ENCODE results near the gene KIFAP3.

The KIFAP3 gene

DNA sequence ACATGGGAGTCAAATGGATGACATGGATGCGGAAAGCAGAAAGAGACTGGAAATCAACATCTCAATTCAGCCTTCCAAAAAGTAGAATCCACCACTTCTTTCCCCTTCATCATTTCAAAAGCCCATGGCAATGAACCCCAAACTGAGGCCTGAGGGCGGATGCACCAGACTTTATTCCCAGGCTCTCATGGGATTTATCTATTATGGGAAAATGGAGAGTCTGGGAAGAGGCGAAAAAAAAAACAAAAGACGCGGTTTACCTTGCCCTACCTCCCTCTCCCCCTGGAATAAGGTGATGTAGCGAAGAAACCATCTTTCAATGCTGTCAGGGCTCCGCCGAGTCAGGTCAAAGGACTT lies 624 bp downstream of the KIFAP3 start:
- H3K9me2 ChIP-seq (replicated peaks; ENCODE audit: control insufficient read depth, low read length): no peaks in the 10 kb centered on the region
- TF ChIP-seq EZH2phosphoT487 (IDR thresholded peaks at IDR 0.05; ENCODE audit: borderline replicate concordance, low read length): no peak
- TF ChIP-seq, protein P1, sequence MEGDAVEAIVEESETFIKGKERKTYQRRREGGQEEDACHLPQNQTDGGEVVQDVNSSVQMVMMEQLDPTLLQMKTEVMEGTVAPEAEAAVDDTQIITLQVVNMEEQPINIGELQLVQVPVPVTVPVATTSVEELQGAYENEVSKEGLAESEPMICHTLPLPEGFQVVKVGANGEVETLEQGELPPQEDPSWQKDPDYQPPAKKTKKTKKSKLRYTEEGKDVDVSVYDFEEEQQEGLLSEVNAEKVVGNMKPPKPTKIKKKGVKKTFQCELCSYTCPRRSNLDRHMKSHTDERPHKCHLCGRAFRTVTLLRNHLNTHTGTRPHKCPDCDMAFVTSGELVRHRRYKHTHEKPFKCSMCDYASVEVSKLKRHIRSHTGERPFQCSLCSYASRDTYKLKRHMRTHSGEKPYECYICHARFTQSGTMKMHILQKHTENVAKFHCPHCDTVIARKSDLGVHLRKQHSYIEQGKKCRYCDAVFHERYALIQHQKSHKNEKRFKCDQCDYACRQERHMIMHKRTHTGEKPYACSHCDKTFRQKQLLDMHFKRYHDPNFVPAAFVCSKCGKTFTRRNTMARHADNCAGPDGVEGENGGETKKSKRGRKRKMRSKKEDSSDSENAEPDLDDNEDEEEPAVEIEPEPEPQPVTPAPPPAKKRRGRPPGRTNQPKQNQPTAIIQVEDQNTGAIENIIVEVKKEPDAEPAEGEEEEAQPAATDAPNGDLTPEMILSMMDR (IDR thresholded peaks at IDR 0.05; ENCODE audit: low read depth, low read length, poor library complexity, severe bottlenecking): no peak
- peaks cover 40% of the 10 kb centered on the region for H3K79me2 ChIP-seq (ENCODE audit: control insufficient read depth, low read length)
- H3K36me3 ChIP-seq (ENCODE audit: control insufficient read depth, low read length): peaks cover 3% of the 10 kb centered on the region; the same call in 1 of the 2 replicates
- no peaks in the 10 kb centered on the region for H3K27me3 ChIP-seq (ENCODE audit: control insufficient read depth, low read length)
- H4K20me1 ChIP-seq (ENCODE audit: control insufficient read depth, insufficient read depth, low read depth, low read length): no peaks in the 10 kb centered on the region
- H3K4me3 ChIP-seq (ENCODE audit: low read length): peak overlapping the region; percentile 99
- peak overlapping the region; percentile 43 for H3K27ac ChIP-seq (ENCODE audit: low read depth, low read length)
- peak overlapping the region; percentile 86 for H3K4me2 ChIP-seq (ENCODE audit: low read length)
- no peaks in the 10 kb centered on the region for H3F3A ChIP-seq (ENCODE audit: control insufficient read depth, insufficient read depth)
- peaks cover 14% of the 10 kb centered on the region for H3K9me3 ChIP-seq (ENCODE audit: control insufficient read depth, insufficient read depth, low read length)
- H3K4me1 ChIP-seq (ENCODE audit: control insufficient read depth, low read length): peaks cover 48% of the 10 kb centered on the region

DNA sequence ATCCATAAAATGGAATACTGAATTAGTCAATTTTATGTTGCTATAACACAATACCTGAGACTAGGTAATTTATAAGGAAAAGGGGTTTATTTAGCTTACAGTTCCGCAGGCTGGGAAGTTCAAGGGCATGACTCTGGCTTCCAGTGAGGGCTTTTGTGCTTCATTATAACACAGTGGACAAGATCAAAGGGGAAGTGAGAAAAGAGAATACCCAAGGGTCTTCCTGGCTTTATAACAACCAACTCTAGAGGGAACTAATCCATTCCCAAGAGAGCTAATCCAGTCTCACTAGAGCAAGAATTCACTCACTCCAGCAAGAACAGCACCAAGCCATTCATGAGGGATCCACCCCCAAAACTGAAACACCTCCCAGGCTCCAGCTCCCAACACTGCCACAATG lies 3.1 kb downstream of the KIFAP3 start:
- Histone ChIP-seq H3K4me1 (ENCODE audit: control insufficient read depth, low read length) (peaks cover 48% of the 10 kb centered on the region), H3K4me2 (ENCODE audit: low read length) (peak overlapping the region; percentile 29; the same call in 1 of the 2 replicates), H3K27me3 (ENCODE audit: control insufficient read depth, low read length) (no peaks in the 10 kb centered on the region), H3K9me2 (replicated peaks; ENCODE audit: control insufficient read depth, low read length) (no peaks in the 10 kb centered on the region), H3K9me3 (ENCODE audit: control insufficient read depth, insufficient read depth, low read length) (peaks cover 3% of the 10 kb centered on the region; the same call in 1 of the 2 replicates), H3F3A (ENCODE audit: control insufficient read depth, insufficient read depth) (no peaks in the 10 kb centered on the region), H3K79me2 (ENCODE audit: control insufficient read depth, low read length) (peaks cover 49% of the 10 kb centered on the region), H4K20me1 (ENCODE audit: control insufficient read depth, insufficient read depth, low read depth, low read length) (no peaks in the 10 kb centered on the region), H3K27ac (ENCODE audit: low read depth, low read length) (no peak overlapping the region), H3K36me3 (ENCODE audit: control insufficient read depth, low read length) (peaks cover 3% of the 10 kb centered on the region; the same call in 1 of the 2 replicates), H3K4me3 (ENCODE audit: low read length) (no peak overlapping the region)
- TF ChIP-seq EZH2phosphoT487 (IDR thresholded peaks at IDR 0.05; ENCODE audit: borderline replicate concordance, low read length): no peak
- TF ChIP-seq, protein P1 (IDR thresholded peaks at IDR 0.05; ENCODE audit: low read depth, low read length, poor library complexity, severe bottlenecking): no peak

DNA sequence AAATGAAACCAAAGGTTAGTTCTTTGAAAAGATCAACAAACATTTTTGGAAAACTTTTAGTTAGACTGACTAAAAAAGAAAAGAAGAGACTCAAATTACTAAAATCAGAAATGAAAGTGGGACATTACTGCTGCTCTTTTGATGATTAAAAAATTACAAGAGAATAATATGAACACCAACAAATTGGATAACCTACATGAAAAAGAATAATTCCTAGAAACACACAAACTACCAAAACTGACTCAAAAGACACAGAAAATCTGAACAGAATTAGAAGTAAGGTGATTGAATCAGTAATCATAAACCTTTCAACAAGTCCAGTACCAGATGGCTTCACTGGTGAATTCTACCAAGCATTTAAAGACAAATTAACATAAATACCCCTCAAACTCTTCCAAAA lies 5.6 kb downstream of the KIFAP3 start:
- peaks cover 45% of the 10 kb centered on the region for H3K79me2 ChIP-seq (ENCODE audit: control insufficient read depth, low read length)
- H3K27me3 ChIP-seq (ENCODE audit: control insufficient read depth, low read length): no peaks in the 10 kb centered on the region
- no peak overlapping the region for H3K4me2 ChIP-seq (ENCODE audit: low read length)
- no peaks in the 10 kb centered on the region for H3F3A ChIP-seq (ENCODE audit: control insufficient read depth, insufficient read depth)
- peaks cover 3% of the 10 kb centered on the region; the same call in 1 of the 2 replicates for H3K36me3 ChIP-seq (ENCODE audit: control insufficient read depth, low read length)
- no peak overlapping the region for H3K4me3 ChIP-seq (ENCODE audit: low read length)
- H3K4me1 ChIP-seq (ENCODE audit: control insufficient read depth, low read length): peaks cover 41% of the 10 kb centered on the region
- TF ChIP-seq EZH2phosphoT487 (IDR thresholded peaks at IDR 0.05; ENCODE audit: borderline replicate concordance, low read length): no peak
- TF ChIP-seq, protein P1 (IDR thresholded peaks at IDR 0.05; ENCODE audit: low read depth, low read length, poor library complexity, severe bottlenecking): no peak
- H4K20me1 ChIP-seq (ENCODE audit: control insufficient read depth, insufficient read depth, low read depth, low read length): no peaks in the 10 kb centered on the region
- peaks cover 3% of the 10 kb centered on the region; the same call in 1 of the 2 replicates for H3K9me3 ChIP-seq (ENCODE audit: control insufficient read depth, insufficient read depth, low read length)
- H3K27ac ChIP-seq (ENCODE audit: low read depth, low read length): no peak overlapping the region
- H3K9me2 ChIP-seq (replicated peaks; ENCODE audit: control insufficient read depth, low read length): no peaks in the 10 kb centered on the region
